ENCODE measurements around the gene TMEM191C. TPM values are rescaled to one million over a fixed set of nuclear protein-coding genes. Genes with fewer than 3 reads are reported as not detected.
"Not testable (repeated sequence)": the region's sequence is repeated elsewhere in the genome, so short reads cannot be mapped to it uniquely, and the experiment has no call there.

Gene TMEM191C
- 1.5 TPM in 1 of 2 replicates, not detected in the other for total RNA-seq (ENCODE audit: low replicate concordance)

DNA sequence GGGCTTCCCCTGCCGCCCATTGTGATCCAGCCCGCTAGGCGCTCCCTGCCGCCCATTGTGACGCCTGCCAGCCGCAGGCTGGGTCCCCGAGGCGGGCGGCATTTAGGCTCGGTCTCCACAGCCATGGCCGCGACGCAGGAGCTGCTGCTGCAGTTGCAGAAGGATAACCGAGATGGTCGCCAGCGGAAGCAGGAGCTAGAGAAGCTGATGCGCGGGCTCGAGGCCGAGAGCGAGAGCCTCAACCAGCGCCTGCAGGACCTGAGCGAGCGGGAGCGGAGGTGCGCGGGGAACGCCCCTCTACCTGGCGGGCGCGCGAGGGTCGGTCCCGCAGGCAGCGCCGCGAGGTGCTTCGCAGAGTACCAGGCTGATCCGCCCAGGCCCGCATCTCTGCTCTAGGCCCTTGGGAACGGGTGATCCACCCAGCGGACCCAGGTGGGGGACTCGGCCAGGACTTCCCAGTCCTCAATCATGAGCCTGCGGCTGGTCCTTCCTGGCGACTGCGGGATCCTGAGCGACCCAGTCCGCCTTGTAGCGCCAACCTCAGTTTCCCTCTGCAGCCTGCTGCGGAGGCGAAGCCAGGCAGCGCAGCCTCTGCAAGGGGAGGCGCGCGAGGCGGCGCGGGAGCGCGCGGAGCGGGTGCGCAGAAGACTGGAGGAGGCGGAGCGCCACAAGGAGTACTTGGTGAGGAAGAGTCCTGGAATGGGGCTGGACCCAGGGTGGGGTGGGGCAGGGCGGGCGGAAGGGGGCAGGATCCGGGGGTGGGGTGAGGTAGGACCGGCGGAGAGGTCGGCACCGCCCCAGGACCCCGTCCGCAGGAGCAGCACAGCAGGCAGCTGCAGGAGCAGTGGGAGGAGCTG is at the start of gene TMEM191C:
TMEM191C (plus strand) TSS at position 51 of the 857 bp plus-strand sequence; CDS start at position 124, 73 bp downstream.
- Histone ChIP-seq H3K4me2 (peak within 1 kb of the TSS; percentile 45), H3K4me3 (peak within 1 kb of the TSS; percentile 43)
- H3K9me3 Mint-ChIP-seq; H3K9me3 ChIP-seq (ENCODE audit: low read depth); H3K27me3 ChIP-seq; H3K4me1 ChIP-seq; H3K36me3 ChIP-seq; H2AFZ ChIP-seq (replicated peaks); H3K27ac Mint-ChIP-seq; H3K9ac ChIP-seq; H3K4me1 Mint-ChIP-seq; H4K20me1 ChIP-seq (ENCODE audit: low read depth); H3F3A ChIP-seq (ENCODE audit: low read depth); DNase-seq (ENCODE audit: low spot score); H3K79me2 ChIP-seq (ENCODE audit: low read depth); H3K36me3 Mint-ChIP-seq; H3K27ac ChIP-seq; H3K27me3 Mint-ChIP-seq (ENCODE audit: insufficient read depth, low read depth): not testable (repeated sequence)
- peak within 1 kb of the TSS; percentile 87 for H3K4me3 Mint-ChIP-seq

DNA sequence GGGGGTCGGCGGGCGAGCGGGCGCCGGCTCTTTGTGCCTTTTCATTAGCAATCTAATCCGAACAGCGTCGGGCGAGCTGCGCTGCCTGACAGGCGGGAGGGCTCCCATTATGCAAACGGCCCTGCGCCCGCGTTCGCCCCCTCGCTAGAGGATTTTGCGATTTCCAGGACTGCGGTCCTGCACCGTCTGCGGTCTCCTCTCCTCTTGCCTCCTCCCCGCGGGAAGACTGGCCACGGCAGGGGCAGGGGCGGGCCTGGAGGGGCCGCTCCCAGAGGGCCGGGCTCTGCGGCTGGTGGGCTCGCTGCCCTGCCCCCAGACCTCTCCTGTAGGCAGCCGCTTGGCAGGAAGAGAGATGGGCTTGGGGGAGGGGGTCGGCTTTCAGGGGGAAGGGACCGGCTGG is 49.3 kb upstream of the TMEM191C start:
- not testable (repeated sequence) for H3K4me1 Mint-ChIP-seq

DNA sequence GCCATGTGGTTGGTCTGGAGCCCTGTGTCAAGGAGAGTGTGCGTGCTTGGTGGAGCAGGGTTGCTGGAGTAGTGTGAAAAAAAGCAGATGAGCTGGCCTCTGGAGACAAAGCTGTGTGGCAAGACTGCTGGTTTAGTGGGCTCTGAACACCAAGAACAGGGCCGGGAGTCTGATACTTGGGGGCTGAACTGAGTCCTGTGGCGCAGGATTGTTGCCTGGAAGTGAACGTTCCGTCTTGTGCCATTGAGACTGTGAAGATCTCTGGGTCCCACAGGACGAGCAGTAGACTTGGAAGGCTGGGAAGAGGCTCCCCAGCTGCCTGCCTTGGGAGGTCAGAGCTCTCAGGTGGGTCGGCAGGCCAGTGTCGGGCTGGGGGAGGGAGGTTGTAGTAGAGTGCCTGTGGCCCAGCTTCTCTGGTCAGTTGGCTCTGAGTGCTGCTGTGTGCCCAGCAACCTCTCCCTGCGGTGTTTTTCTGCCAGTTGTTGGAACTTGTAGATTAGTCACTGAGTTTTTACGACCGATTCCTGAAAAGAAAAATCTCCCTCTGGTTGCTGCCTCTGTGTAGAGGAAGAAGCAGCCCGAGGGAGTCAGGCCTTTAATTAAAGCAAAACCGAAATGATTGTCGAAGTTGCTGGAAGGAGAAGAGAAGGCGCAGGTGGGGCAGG is 48.1 kb upstream of the TMEM191C start:
- H3K4me1 Mint-ChIP-seq; H3K9me3 ChIP-seq (ENCODE audit: low read depth); H3K9me3 Mint-ChIP-seq; H3K36me3 Mint-ChIP-seq; H3K4me3 Mint-ChIP-seq; H3K4me2 ChIP-seq; H3K79me2 ChIP-seq (ENCODE audit: low read depth); H3K36me3 ChIP-seq; H3K27ac Mint-ChIP-seq; H3K27me3 Mint-ChIP-seq (ENCODE audit: insufficient read depth, low read depth); H3K27me3 ChIP-seq; DNase-seq (ENCODE audit: low spot score); H3F3A ChIP-seq (ENCODE audit: low read depth); H3K27ac ChIP-seq; H3K9ac ChIP-seq; H3K4me3 ChIP-seq; H3K4me1 ChIP-seq; H2AFZ ChIP-seq (replicated peaks); H4K20me1 ChIP-seq (ENCODE audit: low read depth): not testable (repeated sequence)

More for the DNA sequence above, 49.3 kb upstream of the TMEM191C start:
- H3K79me2 ChIP-seq (ENCODE audit: low read depth); H3K4me1 ChIP-seq; H3K9ac ChIP-seq; H3K27ac Mint-ChIP-seq; H3K9me3 ChIP-seq (ENCODE audit: low read depth); H3K36me3 ChIP-seq; H3K27me3 Mint-ChIP-seq (ENCODE audit: insufficient read depth, low read depth); H3K27me3 ChIP-seq; H3K27ac ChIP-seq; H4K20me1 ChIP-seq (ENCODE audit: low read depth); DNase-seq (ENCODE audit: low spot score); H2AFZ ChIP-seq (replicated peaks); H3K4me2 ChIP-seq; H3F3A ChIP-seq (ENCODE audit: low read depth); H3K9me3 Mint-ChIP-seq; H3K36me3 Mint-ChIP-seq: not testable (repeated sequence)
- peak overlapping the region; percentile 84 for H3K4me3 Mint-ChIP-seq
- peak overlapping the region; percentile 64 for H3K4me3 ChIP-seq

DNA sequence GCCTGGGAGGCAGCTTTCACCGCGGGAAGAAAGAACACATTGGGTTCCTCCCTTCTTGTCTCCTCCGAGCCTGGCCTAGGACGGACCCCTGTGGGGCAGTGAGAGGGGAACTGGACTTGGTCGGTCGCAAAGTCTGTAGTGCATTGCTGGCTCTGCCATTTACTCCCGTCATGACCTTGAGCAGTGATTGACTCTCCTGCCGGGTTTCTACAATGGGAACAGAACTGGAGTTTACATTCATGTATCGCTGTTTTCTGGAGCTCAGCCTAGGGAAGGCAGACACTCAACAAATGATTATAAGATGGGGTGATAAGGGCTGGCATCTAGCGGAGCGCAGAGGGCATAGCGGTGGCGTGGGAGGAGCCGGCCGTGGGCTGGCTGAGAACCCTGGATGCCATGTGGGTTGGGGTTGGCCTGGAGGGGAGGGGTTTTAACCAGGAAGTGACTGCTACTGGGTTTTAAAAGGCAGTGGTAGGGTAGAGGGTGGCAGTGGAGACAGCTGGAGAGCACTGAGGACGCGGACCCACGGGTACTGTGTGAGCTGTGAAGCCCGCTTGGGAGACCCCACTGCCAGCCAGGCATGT is 46.9 kb upstream of the TMEM191C start:
- not testable (repeated sequence) for H3K4me3 Mint-ChIP-seq; H3K4me1 Mint-ChIP-seq; H3K36me3 Mint-ChIP-seq; H3K79me2 ChIP-seq (ENCODE audit: low read depth); H2AFZ ChIP-seq (replicated peaks); H3K4me3 ChIP-seq; H3K27ac Mint-ChIP-seq; H3K9me3 ChIP-seq (ENCODE audit: low read depth); H3K27me3 ChIP-seq; H3K27ac ChIP-seq; DNase-seq (ENCODE audit: low spot score); H3K27me3 Mint-ChIP-seq (ENCODE audit: insufficient read depth, low read depth); H3K9ac ChIP-seq; H4K20me1 ChIP-seq (ENCODE audit: low read depth); H3K9me3 Mint-ChIP-seq; H3F3A ChIP-seq (ENCODE audit: low read depth); H3K36me3 ChIP-seq; H3K4me1 ChIP-seq
- peak overlapping the region; percentile 54 for H3K4me2 ChIP-seq

DNA sequence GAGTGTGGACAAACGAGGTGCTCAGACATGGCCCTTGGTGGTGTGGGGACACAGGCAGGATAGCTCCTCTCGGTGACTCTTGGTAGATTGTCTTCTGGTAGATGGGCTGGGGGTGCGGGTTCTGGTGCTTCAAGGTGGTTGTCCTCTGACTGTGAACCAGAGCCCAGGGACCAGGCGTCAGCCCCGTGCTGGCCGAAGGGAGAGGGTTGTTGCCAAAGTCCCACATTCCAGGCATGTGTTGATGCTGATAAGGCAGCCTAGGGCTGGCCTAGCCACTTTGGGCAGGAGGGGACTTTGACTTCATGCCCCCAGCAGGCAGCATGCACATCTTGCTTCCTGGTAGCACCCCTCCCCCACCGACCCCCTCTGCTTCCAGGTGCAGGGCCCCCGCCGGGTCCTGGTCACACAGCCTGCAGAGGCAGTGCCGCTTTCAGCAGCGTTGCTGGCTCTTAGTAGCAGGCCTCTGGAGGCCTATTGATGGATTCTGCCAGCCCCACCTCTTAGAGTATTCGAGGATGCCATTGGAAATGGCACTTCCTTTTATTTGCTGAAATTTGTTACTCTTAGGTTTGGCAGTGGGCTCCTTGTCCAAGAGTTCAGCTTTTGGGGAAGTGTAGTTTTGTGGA is 43.0 kb upstream of the TMEM191C start:
- not testable (repeated sequence) for H3K27me3 ChIP-seq; H3K9ac ChIP-seq; H2AFZ ChIP-seq (replicated peaks); H3K4me3 Mint-ChIP-seq; H4K20me1 ChIP-seq (ENCODE audit: low read depth); H3K27me3 Mint-ChIP-seq (ENCODE audit: insufficient read depth, low read depth); H3K9me3 Mint-ChIP-seq; H3K9me3 ChIP-seq (ENCODE audit: low read depth); H3K4me1 ChIP-seq; H3K36me3 Mint-ChIP-seq; DNase-seq (ENCODE audit: low spot score); H3K79me2 ChIP-seq (ENCODE audit: low read depth); H3K36me3 ChIP-seq; H3K4me1 Mint-ChIP-seq; H3F3A ChIP-seq (ENCODE audit: low read depth); H3K27ac Mint-ChIP-seq; H3K4me3 ChIP-seq; H3K4me2 ChIP-seq; H3K27ac ChIP-seq

DNA sequence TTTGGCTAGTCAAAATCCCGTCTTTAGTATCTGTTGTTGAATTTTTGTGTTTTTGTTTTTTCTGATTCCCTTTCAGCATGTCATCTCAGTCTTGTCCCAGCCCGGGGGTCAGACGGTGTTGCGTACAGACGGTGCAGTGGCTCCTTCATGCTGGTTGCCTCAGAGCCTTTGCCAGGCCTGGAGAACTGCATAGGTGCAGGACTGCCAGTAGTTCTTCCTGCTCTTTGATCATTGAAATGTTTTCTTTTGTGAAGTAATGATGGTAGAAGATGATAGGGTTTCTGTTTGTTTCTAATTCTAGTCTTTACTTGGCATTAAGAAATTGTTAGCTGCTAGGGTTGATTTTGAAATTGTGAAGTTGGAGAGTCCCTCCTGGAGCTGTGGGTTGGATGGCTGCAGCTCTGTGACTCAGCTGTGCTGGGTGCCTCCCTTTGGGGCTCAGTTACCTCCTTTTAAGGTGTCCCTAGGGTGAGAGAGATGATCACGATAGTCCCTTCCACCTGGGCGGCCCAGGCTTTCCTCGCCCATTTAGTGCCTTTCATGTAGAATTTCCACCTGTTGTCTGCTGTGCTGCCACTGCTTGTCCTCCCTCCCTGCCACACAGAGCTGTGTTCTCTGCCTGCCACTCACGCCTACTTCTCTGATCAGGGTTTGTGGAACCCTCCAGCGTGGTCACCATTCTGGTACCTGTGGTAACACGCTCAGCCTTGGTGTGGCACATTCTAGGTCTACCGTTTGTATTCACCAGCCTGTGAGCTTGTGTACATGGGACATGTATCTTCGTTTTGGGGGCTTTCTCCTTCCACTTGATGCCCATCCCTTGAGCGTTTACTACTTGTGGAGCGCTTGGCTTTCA is 32.6 kb upstream of the TMEM191C start:
- not testable (repeated sequence) for H3K27ac ChIP-seq; H3K36me3 ChIP-seq; H3K36me3 Mint-ChIP-seq; DNase-seq (ENCODE audit: low spot score); H3K4me3 Mint-ChIP-seq; H3K27me3 Mint-ChIP-seq (ENCODE audit: insufficient read depth, low read depth); H3K9me3 ChIP-seq (ENCODE audit: low read depth); H3K27me3 ChIP-seq; H3K27ac Mint-ChIP-seq; H3K4me3 ChIP-seq; H3K79me2 ChIP-seq (ENCODE audit: low read depth); H4K20me1 ChIP-seq (ENCODE audit: low read depth); H3K4me1 ChIP-seq; H3K9me3 Mint-ChIP-seq; H2AFZ ChIP-seq (replicated peaks); H3K4me1 Mint-ChIP-seq; H3K4me2 ChIP-seq; H3F3A ChIP-seq (ENCODE audit: low read depth); H3K9ac ChIP-seq

DNA sequence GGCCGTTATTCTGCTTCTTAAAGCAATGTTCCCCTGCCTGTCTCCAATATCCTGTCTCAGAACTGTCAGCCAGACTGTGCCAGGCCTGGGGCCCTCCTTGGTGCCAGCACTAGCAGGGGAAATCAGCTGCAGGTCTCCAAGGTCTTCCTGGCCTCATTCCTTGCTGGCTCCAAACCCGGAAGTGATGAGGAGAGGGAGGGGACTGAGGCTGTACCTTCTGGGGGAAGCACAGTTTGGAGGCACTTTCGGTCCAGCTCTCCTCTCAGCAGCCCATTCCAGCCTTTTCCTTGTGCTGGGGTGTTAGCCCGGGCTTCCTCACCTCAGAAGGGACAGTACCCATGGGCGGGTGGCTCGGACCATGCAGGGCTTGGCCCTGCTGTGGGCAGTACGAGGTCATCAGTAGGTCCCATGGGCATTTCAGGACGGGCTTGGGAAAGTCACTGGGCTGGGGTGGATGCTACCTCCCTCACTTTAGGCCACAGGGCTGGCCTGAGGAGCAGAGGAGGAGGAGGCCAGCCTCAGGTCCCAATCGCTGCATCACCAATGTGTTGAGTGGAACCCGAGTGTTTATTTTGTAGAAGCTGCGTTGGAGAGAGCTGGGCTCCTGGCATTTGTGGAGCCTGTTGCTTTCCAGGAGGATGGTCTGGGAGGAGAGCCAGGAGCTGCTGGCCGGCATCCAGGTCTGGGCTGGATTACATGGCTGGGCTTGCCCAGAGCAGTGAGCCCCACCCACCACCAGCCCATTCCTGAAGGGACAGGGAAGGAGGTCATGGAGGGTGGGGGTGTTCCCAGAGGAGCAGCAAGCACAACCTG is 31.0 kb upstream of the TMEM191C start:
- H3K27ac Mint-ChIP-seq; H3K9me3 ChIP-seq (ENCODE audit: low read depth); H3K27me3 ChIP-seq; H3K36me3 ChIP-seq; H3K36me3 Mint-ChIP-seq; H4K20me1 ChIP-seq (ENCODE audit: low read depth); H3K9me3 Mint-ChIP-seq; H3K4me1 Mint-ChIP-seq; H3K4me3 ChIP-seq; H3K9ac ChIP-seq; H3K4me2 ChIP-seq; DNase-seq (ENCODE audit: low spot score); H3K27me3 Mint-ChIP-seq (ENCODE audit: insufficient read depth, low read depth); H3K79me2 ChIP-seq (ENCODE audit: low read depth); H3K4me1 ChIP-seq; H2AFZ ChIP-seq (replicated peaks); H3K27ac ChIP-seq; H3F3A ChIP-seq (ENCODE audit: low read depth); H3K4me3 Mint-ChIP-seq: not testable (repeated sequence)
